Neuronal stem cell (in vitro differentiated cells): ENCODE data around the gene MMP25.

ENCODE experiments used
- DNase-seq: peaks from one replicate; pipeline ENCODE4 v3.0.0-alpha.2; 2013; ENCODE audit warnings: low spot score
- H2AFZ ChIP-seq: one replicate; pipeline ENCODE4 v1.6.1; 2013; ENCODE audit warnings: mild to moderate bottlenecking, low read length, inconsistent platforms
- H2AK5ac ChIP-seq: 2 replicates; pipeline ENCODE4 v1.6.1; 2013; ENCODE audit warnings: low read depth, mild to moderate bottlenecking, inconsistent platforms, low read length, moderate library complexity, mixed read lengths
- H2BK120ac ChIP-seq: 2 replicates; pipeline ENCODE4 v1.6.1; 2013; ENCODE audit warnings: low read depth, mild to moderate bottlenecking, inconsistent platforms, low read length, moderate library complexity, mixed read lengths
- H2BK12ac ChIP-seq: one replicate; pipeline ENCODE4 v1.6.1; 2013; ENCODE audit warnings: low read length, inconsistent platforms
- H2BK15ac ChIP-seq: 2 replicates; pipeline ENCODE4 v1.6.1; 2013; ENCODE audit warnings: mild to moderate bottlenecking, low read length, inconsistent platforms, mixed read lengths
- H2BK5ac ChIP-seq: one replicate; pipeline ENCODE4 v1.6.1; 2013; ENCODE audit warnings: inconsistent platforms, mild to moderate bottlenecking, low read length, moderate library complexity
- H3K14ac ChIP-seq: one replicate; pipeline ENCODE4 v1.6.1; 2013; ENCODE audit warnings: low read length, inconsistent platforms
- H3K18ac ChIP-seq: 2 replicates; pipeline ENCODE4 v1.6.1; 2013; ENCODE audit warnings: low read length, inconsistent platforms
- H3K23ac ChIP-seq: 2 replicates; pipeline ENCODE4 v1.6.1; 2013; ENCODE audit warnings: low read depth, mild to moderate bottlenecking, mixed read lengths, low read length, inconsistent platforms; ENCODE audit not compliant: poor library complexity
- H3K27ac ChIP-seq: replicated peaks from 3 replicates; pipeline ENCODE4 v1.5.1; 2013; ENCODE audit warnings: low read length, inconsistent platforms
- H3K27me3 ChIP-seq, 3 experiments: 2 replicates each; pipeline ENCODE4 v1.6.1; 2013; ENCODE audit warnings: low read length in 3 of 3, mild to moderate bottlenecking in 2 of 3, inconsistent platforms in 1 of 3, low read depth in 1 of 3, mixed read lengths in 1 of 3, moderate library complexity in 1 of 3; ENCODE audit not compliant: control insufficient read depth in 3 of 3, insufficient read depth in 3 of 3
- H3K36me3 ChIP-seq, 2 donors: replicated peaks in 1 of 2; 2 replicates each; pipeline ENCODE4 v1.6.1; 2013; ENCODE audit warnings: low read length in 2 of 2; ENCODE audit not compliant: control insufficient read depth in 2 of 2, insufficient read depth in 2 of 2
- H3K4ac ChIP-seq: 2 replicates; pipeline ENCODE4 v1.6.1; 2013; ENCODE audit warnings: inconsistent platforms, mild to moderate bottlenecking, low read length, moderate library complexity
- H3K4me1 ChIP-seq, 2 donors: 1 replicate in 1 of 2; 2 replicates in 1 of 2; pipeline ENCODE4 v1.6.1; 2013; ENCODE audit warnings: low read length in 2 of 2, low read depth in 1 of 2; ENCODE audit not compliant: control insufficient read depth in 2 of 2, insufficient read depth in 1 of 2
- H3K4me2 ChIP-seq: one replicate; pipeline ENCODE4 v1.6.1; 2013; ENCODE audit warnings: mild to moderate bottlenecking, low read length, inconsistent platforms; ENCODE audit not compliant: insufficient read depth, poor library complexity, severe bottlenecking
- H3K4me3 ChIP-seq, 2 donors: 2 replicates each; pipeline ENCODE4 v1.5.1; 2013; ENCODE audit warnings: low read length in 2 of 2, mild to moderate bottlenecking in 2 of 2, inconsistent platforms in 1 of 2, moderate library complexity in 1 of 2
- H3K79me1 ChIP-seq: one replicate; pipeline ENCODE4 v1.6.1; 2013; ENCODE audit warnings: low read depth, mild to moderate bottlenecking, inconsistent platforms, low read length, moderate library complexity
- H3K9ac ChIP-seq: one replicate; pipeline ENCODE4 v1.6.1; 2013; ENCODE audit warnings: mild to moderate bottlenecking, low read depth, low read length, inconsistent platforms; ENCODE audit not compliant: poor library complexity
- H3K9me3 ChIP-seq, 2 donors: replicated peaks in 1 of 2; 2 replicates each; pipeline versions ENCODE3 to v1.6.1; 2013; ENCODE audit warnings: low read length in 2 of 2, mild to moderate bottlenecking in 2 of 2, inconsistent platforms in 1 of 2, low read depth in 1 of 2, mixed read lengths in 1 of 2, moderate library complexity in 1 of 2; ENCODE audit not compliant: control insufficient read depth in 2 of 2, insufficient read depth in 1 of 2
- H4K8ac ChIP-seq: one replicate; pipeline ENCODE4 v1.6.1; 2013; ENCODE audit warnings: low read depth, mild to moderate bottlenecking, inconsistent platforms, low read length, moderate library complexity
- H4K91ac ChIP-seq: one replicate; pipeline ENCODE4 v1.6.1; 2013; ENCODE audit warnings: low read length, low read depth, mild to moderate bottlenecking, inconsistent platforms; ENCODE audit not compliant: poor library complexity
- WGBS, 2 donors: extraction: QIAGEN DNeasy Blood & Tissue Kit; methylation state at CpG; one replicate each; pipeline ENCODE4 v1.1.7; 2013; ENCODE audit warnings: missing lambda C conversion rate in 2 of 2, mixed read lengths in 1 of 2; ENCODE audit not compliant: insufficient read length in 2 of 2, insufficient replicate concordance in 1 of 2; ENCODE audit errors: extremely low coverage in 2 of 2; 5-methylcytosine and 5-hydroxymethylcytosine counted together

MMP25 gene

GRCh38 chr16:3085868-3086595 is 39.7 kb downstream of the MMP25 start:
- Histone ChIP-seq H2AK5ac (no peak overlapping the region), H2BK15ac (peak overlapping the region; percentile 87), H3K27ac (no peak overlapping the region), H3K79me1 (peaks cover 1% of the 10 kb centered on the region), H2BK120ac (no peak overlapping the region), H2AFZ (peak overlapping the region; percentile 88), H3K4me2 (no peak overlapping the region), H3K36me3 (no peaks in the 10 kb centered on the region), H3K4ac (no peak overlapping the region), H3K9ac (no peak overlapping the region), H3K18ac (no peak overlapping the region), H4K91ac (no peak overlapping the region), H4K8ac (no peak overlapping the region), H3K14ac (no peak overlapping the region), H3K27me3 (peaks cover 0 to 5% (median 0%) of the 10 kb centered on the region in 3 experiments), H3K9me3 (no peaks in the 10 kb centered on the region), H2BK12ac (no peak overlapping the region), H3K4me1 (peaks cover 12 to 19% of the 10 kb centered on the region in 2 donors), H3K23ac (no peak overlapping the region), H2BK5ac (no peak overlapping the region), H3K4me3 (no peak overlapping the region)
- no peak for DNase-seq
- WGBS, 2 donors: no CpG with 5 or more reads among the region's 17 CpGs

GRCh38 chr16:3086596-3087242 is 40.4 kb downstream of the MMP25 start:
- no peak overlapping the region for H3K9ac ChIP-seq
- H3K79me1 ChIP-seq: peaks cover 1% of the 10 kb centered on the region
- no peak overlapping the region for H2BK12ac ChIP-seq
- peaks cover 12 to 19% of the 10 kb centered on the region in 2 donors for H3K4me1 ChIP-seq
- no peak overlapping the region for H3K14ac ChIP-seq
- no peak overlapping the region for H3K4ac ChIP-seq
- no peak overlapping the region for H3K4me3 ChIP-seq
- H2BK15ac ChIP-seq: peak overlapping the region; percentile 87
- no peak overlapping the region for H4K91ac ChIP-seq
- peak overlapping the region; percentile 82 for H4K8ac ChIP-seq
- H3K4me2 ChIP-seq: no peak overlapping the region
- no CpG with 5 or more reads among the region's 14 CpGs for WGBS, 2 donors
- peak overlapping the region; percentile 98 for H2AK5ac ChIP-seq
- no peak overlapping the region for H3K27ac ChIP-seq
- H3K27me3 ChIP-seq: peaks cover 0 to 3% (median 0%) of the 10 kb centered on the region in 3 experiments
- H2BK120ac ChIP-seq: no peak overlapping the region
- no peak overlapping the region for H3K23ac ChIP-seq
- DNase-seq: no peak
- peak overlapping the region; percentile 88 for H2AFZ ChIP-seq
- H2BK5ac ChIP-seq: peak overlapping the region; percentile 66
- no peaks in the 10 kb centered on the region for H3K36me3 ChIP-seq
- H3K18ac ChIP-seq: peak overlapping the region; percentile 83
- no peaks in the 10 kb centered on the region for H3K9me3 ChIP-seq

- Histone ChIP-seq H3K27ac (no peak overlapping the region), H3K79me1 (peaks cover 1% of the 10 kb centered on the region), H3K14ac (no peak overlapping the region), H2BK5ac (peak overlapping the region; percentile 66), H3K27me3 (peaks cover 0 to 8% (median 0%) of the 10 kb centered on the region in 3 experiments), H2BK15ac (peak overlapping the region; percentile 21), H4K8ac (no peak overlapping the region), H3K9me3 (no peaks in the 10 kb centered on the region), H2AFZ (peak overlapping the region; percentile 88), H4K91ac (no peak overlapping the region), H3K23ac (no peak overlapping the region), H2BK12ac (no peak overlapping the region), H3K4ac (no peak overlapping the region), H3K4me2 (no peak overlapping the region), H3K9ac (peak overlapping the region; percentile 50), H2AK5ac (peak overlapping the region; percentile 98), H2BK120ac (no peak overlapping the region), H3K4me1 (peaks cover 12 to 19% of the 10 kb centered on the region in 2 donors), H3K18ac (peak overlapping the region; percentile 83), H3K4me3 (peak overlapping the region in 1 of 2 donors; percentile 15), H3K36me3 (no peaks in the 10 kb centered on the region)
- DNase-seq: no peak
- WGBS, 2 donors: no CpG with 5 or more reads among the region's 18 CpGs
Measured at GRCh38 chr16:3087243-3088235, 41.2 kb downstream of the MMP25 start.
